Measurements from ENCODE around the gene SPDYE8.
"Not testable (repeated sequence)": the region's sequence is repeated elsewhere in the genome, so short reads cannot be mapped to it uniquely, and the experiment has no call there.

DNA sequence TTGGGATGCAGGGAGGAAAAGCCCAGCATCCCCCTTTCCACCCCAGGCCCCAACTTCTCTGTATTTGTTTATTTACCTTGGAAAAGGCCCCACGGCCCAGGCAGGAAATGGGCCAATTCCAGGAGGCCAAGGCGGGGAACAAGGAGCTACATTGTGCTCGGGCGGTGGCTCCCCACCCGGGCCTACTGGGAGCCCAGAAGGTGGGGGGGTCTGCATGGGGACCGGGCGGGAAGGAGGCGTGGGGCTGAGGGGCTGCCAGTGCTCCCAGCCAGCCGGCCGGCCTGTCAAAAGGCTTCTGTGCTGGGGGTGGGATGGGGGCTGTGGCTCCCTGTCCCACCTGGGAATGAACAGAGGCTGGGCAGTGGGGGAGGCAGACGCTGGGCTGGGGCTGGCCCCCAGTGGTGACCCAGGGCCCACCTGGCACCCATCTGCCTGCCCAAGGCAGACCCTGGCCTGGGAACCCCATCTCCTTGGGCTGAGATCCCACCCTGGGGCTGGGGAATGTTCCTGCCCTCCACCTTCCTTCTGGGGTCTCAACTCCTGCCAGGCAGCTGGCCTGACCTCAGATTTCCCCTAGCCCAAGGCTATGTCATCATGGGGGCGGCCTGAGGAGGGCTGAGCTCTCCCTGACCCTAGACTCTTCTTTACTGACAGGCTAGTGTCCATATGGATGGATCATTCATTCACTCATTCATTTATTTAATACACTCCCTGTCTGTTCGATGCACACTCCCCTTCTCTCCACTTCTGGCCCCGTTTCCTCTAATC is 39.2 kb downstream of the SPDYE8 start:
- not testable (repeated sequence) for TF ChIP-seq ZNF223 (tag by site-specific recombination; IDR thresholded peaks at IDR 0.05); KLF9 (tag by site-specific recombination; IDR thresholded peaks at IDR 0.05; ENCODE audit: low read depth); WT1 (tag by site-specific recombination; IDR thresholded peaks at IDR 0.05); ZNF707 (tag by site-specific recombination; IDR thresholded peaks at IDR 0.05)
- TF ChIP-seq, protein P1, sequence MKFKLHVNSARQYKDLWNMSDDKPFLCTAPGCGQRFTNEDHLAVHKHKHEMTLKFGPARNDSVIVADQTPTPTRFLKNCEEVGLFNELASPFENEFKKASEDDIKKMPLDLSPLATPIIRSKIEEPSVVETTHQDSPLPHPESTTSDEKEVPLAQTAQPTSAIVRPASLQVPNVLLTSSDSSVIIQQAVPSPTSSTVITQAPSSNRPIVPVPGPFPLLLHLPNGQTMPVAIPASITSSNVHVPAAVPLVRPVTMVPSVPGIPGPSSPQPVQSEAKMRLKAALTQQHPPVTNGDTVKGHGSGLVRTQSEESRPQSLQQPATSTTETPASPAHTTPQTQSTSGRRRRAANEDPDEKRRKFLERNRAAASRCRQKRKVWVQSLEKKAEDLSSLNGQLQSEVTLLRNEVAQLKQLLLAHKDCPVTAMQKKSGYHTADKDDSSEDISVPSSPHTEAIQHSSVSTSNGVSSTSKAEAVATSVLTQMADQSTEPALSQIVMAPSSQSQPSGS (tag by site-specific recombination; IDR thresholded peaks at IDR 0.05; ENCODE audit: low read depth): not testable (repeated sequence)
- TF ChIP-seq, protein P2, sequence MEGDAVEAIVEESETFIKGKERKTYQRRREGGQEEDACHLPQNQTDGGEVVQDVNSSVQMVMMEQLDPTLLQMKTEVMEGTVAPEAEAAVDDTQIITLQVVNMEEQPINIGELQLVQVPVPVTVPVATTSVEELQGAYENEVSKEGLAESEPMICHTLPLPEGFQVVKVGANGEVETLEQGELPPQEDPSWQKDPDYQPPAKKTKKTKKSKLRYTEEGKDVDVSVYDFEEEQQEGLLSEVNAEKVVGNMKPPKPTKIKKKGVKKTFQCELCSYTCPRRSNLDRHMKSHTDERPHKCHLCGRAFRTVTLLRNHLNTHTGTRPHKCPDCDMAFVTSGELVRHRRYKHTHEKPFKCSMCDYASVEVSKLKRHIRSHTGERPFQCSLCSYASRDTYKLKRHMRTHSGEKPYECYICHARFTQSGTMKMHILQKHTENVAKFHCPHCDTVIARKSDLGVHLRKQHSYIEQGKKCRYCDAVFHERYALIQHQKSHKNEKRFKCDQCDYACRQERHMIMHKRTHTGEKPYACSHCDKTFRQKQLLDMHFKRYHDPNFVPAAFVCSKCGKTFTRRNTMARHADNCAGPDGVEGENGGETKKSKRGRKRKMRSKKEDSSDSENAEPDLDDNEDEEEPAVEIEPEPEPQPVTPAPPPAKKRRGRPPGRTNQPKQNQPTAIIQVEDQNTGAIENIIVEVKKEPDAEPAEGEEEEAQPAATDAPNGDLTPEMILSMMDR (tag by site-specific recombination; IDR thresholded peaks at IDR 0.05): not testable (repeated sequence)

All from HEK293 (cell line).